Trophoblast cell (in vitro differentiated cells and primary cell): Measurements from ENCODE around the gene LZTFL1.

Source experiments
- DNase-seq, 2 donors: peaks; one replicate each; pipeline ENCODE4 v3.0.0-alpha.2; 2016
- H2AFZ ChIP-seq: 2 replicates; pipeline ENCODE4 v1.6.1; 2013; ENCODE audit warnings: low read length, moderate library complexity, mild to moderate bottlenecking; ENCODE audit not compliant: insufficient read depth, poor library complexity
- H2AK5ac ChIP-seq: 2 replicates; pipeline ENCODE4 v1.6.1; 2013; ENCODE audit warnings: mild to moderate bottlenecking, low read length
- H2BK120ac ChIP-seq: 2 replicates; pipeline ENCODE4 v1.6.1; 2013; ENCODE audit warnings: low read length, mild to moderate bottlenecking, moderate library complexity; ENCODE audit not compliant: insufficient read depth, poor library complexity
- H2BK12ac ChIP-seq: 2 replicates; pipeline ENCODE4 v1.6.1; 2013; ENCODE audit warnings: mild to moderate bottlenecking, low read length, moderate library complexity
- H2BK5ac ChIP-seq: 2 replicates; pipeline ENCODE4 v1.6.1; 2013; ENCODE audit warnings: low read length, low read depth, moderate library complexity, mild to moderate bottlenecking; ENCODE audit not compliant: poor library complexity
- H3K14ac ChIP-seq: 2 replicates; pipeline ENCODE4 v1.6.1; 2013; ENCODE audit warnings: mild to moderate bottlenecking, low read length
- H3K18ac ChIP-seq: 2 replicates; pipeline ENCODE4 v1.6.1; 2013; ENCODE audit warnings: mild to moderate bottlenecking, low read length
- H3K23ac ChIP-seq: 2 replicates; pipeline ENCODE4 v1.6.1; 2013; ENCODE audit warnings: low read length
- H3K27ac ChIP-seq: 2 replicates; pipeline ENCODE4 v1.5.1; 2013; ENCODE audit warnings: low read depth, mild to moderate bottlenecking, inconsistent platforms, low read length, moderate library complexity
- H3K27me3 ChIP-seq: 2 replicates; pipeline ENCODE4 v1.6.1; 2013; ENCODE audit warnings: inconsistent platforms, mild to moderate bottlenecking, low read length, moderate library complexity; ENCODE audit not compliant: insufficient read depth
- H3K36me3 ChIP-seq, 2 experiments: 1 replicate in 1 of 2; 2 replicates in 1 of 2; pipeline ENCODE4 v1.6.1; 2013; ENCODE audit warnings: low read length in 2 of 2, mild to moderate bottlenecking in 2 of 2, moderate library complexity in 1 of 2; ENCODE audit not compliant: insufficient read depth in 2 of 2, control insufficient read depth in 1 of 2
- H3K4ac ChIP-seq: 2 replicates; pipeline ENCODE4 v1.6.1; 2013; ENCODE audit warnings: low read depth, mild to moderate bottlenecking, low read length, moderate library complexity
- H3K4me1 ChIP-seq, 2 experiments: 1 replicate in 1 of 2; 2 replicates in 1 of 2; pipeline ENCODE4 v1.6.1; 2013; ENCODE audit warnings: low read length in 2 of 2, mild to moderate bottlenecking in 2 of 2, moderate library complexity in 1 of 2; ENCODE audit not compliant: insufficient read depth in 2 of 2, control insufficient read depth in 1 of 2
- H3K4me2 ChIP-seq: 2 replicates; pipeline ENCODE4 v1.6.1; 2013; ENCODE audit warnings: inconsistent platforms, mild to moderate bottlenecking, low read length, moderate library complexity
- H3K4me3 ChIP-seq: 2 replicates; pipeline ENCODE4 v1.5.1; 2013; ENCODE audit warnings: mild to moderate bottlenecking, low read depth, low read length, inconsistent platforms
- H3K79me1 ChIP-seq: one replicate; pipeline ENCODE4 v1.6.1; 2013; ENCODE audit warnings: low read length
- H3K79me2 ChIP-seq: 2 replicates; pipeline ENCODE4 v1.6.1; 2013; ENCODE audit warnings: low read length, mild to moderate bottlenecking; ENCODE audit not compliant: control insufficient read depth, insufficient read depth, poor library complexity
- H3K9ac ChIP-seq: 2 replicates; pipeline ENCODE4 v1.6.1; 2013; ENCODE audit warnings: mild to moderate bottlenecking, low read length
- H3K9me3 ChIP-seq: 2 replicates; pipeline ENCODE4 v1.6.1; 2013; ENCODE audit warnings: low read depth, mild to moderate bottlenecking, control low read depth, inconsistent platforms, low read length; ENCODE audit not compliant: insufficient read depth
- H4K12ac ChIP-seq: 2 replicates; pipeline ENCODE4 v1.6.1; 2013; ENCODE audit warnings: low read depth, mild to moderate bottlenecking, low read length, moderate library complexity
- H4K8ac ChIP-seq: 2 replicates; pipeline ENCODE4 v1.6.1; 2013; ENCODE audit warnings: low read depth, mild to moderate bottlenecking, low read length, moderate library complexity
- H4K91ac ChIP-seq: one replicate; pipeline ENCODE4 v1.6.1; 2013; ENCODE audit warnings: low read depth, mild to moderate bottlenecking, low read length, moderate library complexity
- WGBS: extraction: QIAGEN DNeasy Blood & Tissue Kit; methylation state at CpG from one replicate; pipeline ENCODE4 v1.1.7; 2013; ENCODE audit warnings: missing lambda C conversion rate; ENCODE audit not compliant: insufficient read length, insufficient coverage; ENCODE audit errors: extremely low coverage; 5-methylcytosine and 5-hydroxymethylcytosine counted together

The LZTFL1 gene

GRCh38 chr3:45844616-45845015 is 2.7 kb upstream of the LZTFL1 start:
- Histone ChIP-seq H3K4ac (no peak overlapping the region), H3K27me3 (no peaks in the 10 kb centered on the region), H4K91ac (no peak overlapping the region), H3K4me2 (no peak overlapping the region), H3K9ac (no peak overlapping the region), H3K79me2 (no peaks in the 10 kb centered on the region), H2BK12ac (no peak overlapping the region), H3K4me1 (peaks cover 0 to 2% of the 10 kb centered on the region in 2 experiments), H4K8ac (no peak overlapping the region), H2BK5ac (no peak overlapping the region), H3K4me3 (no peak overlapping the region), H2BK120ac (no peak overlapping the region), H3K18ac (no peak overlapping the region), H3K9me3 (no peaks in the 10 kb centered on the region), H3K36me3 (no peaks in the 10 kb centered on the region), H2AK5ac (no peak overlapping the region), H3K23ac (no peak overlapping the region), H4K12ac (no peak overlapping the region), H3K14ac (no peak overlapping the region), H2AFZ (no peak overlapping the region), H3K27ac (no peak overlapping the region), H3K79me1 (no peaks in the 10 kb centered on the region)
- no peak for DNase-seq
- no CpG with 5 or more reads among the region's 1 CpG for WGBS

GRCh38 chr3:45842851-45843625 is 1.1 kb upstream of the LZTFL1 start:
- peak; percentile 69 to 83 for DNase-seq
- Histone ChIP-seq H3K4ac (no peak overlapping the region), H3K4me3 (no peak overlapping the region), H3K23ac (no peak overlapping the region), H3K79me2 (no peaks in the 10 kb centered on the region), H4K91ac (no peak overlapping the region), H3K14ac (no peak overlapping the region), H2BK12ac (no peak overlapping the region), H3K27me3 (no peaks in the 10 kb centered on the region), H3K4me1 (peaks cover 0 to 2% of the 10 kb centered on the region in 2 experiments), H2AFZ (no peak overlapping the region), H2BK120ac (no peak overlapping the region), H3K36me3 (no peaks in the 10 kb centered on the region), H3K9me3 (no peaks in the 10 kb centered on the region), H4K8ac (no peak overlapping the region), H3K79me1 (no peaks in the 10 kb centered on the region), H3K9ac (no peak overlapping the region), H3K27ac (no peak overlapping the region), H4K12ac (no peak overlapping the region), H2BK5ac (no peak overlapping the region), H2AK5ac (no peak overlapping the region), H3K4me2 (no peak overlapping the region), H3K18ac (no peak overlapping the region)
- WGBS: no CpG with 5 or more reads among the region's 9 CpGs

- Histone ChIP-seq H3K4me2 (peak overlapping the region; percentile 95), H3K27me3 (no peaks in the 10 kb centered on the region), H3K9ac (peak overlapping the region; percentile 66), H3K18ac (no peak overlapping the region), H3K4me1 (peaks cover 0 to 2% of the 10 kb centered on the region in 2 experiments), H2BK5ac (no peak overlapping the region), H3K36me3 (no peaks in the 10 kb centered on the region), H2AK5ac (no peak overlapping the region), H3K23ac (no peak overlapping the region), H3K9me3 (no peaks in the 10 kb centered on the region), H2BK12ac (no peak overlapping the region), H3K79me2 (no peaks in the 10 kb centered on the region), H2BK120ac (no peak overlapping the region), H3K4me3 (peak overlapping the region; percentile 89), H4K12ac (peak overlapping the region; percentile 19), H4K91ac (no peak overlapping the region), H4K8ac (peak overlapping the region; percentile 81), H3K4ac (no peak overlapping the region), H3K27ac (no peak overlapping the region), H3K14ac (no peak overlapping the region), H3K79me1 (no peaks in the 10 kb centered on the region), H2AFZ (peak overlapping the region; percentile 92)
- peak; percentile 2 to 48 for DNase-seq
- no CpG with 5 or more reads among the region's 15 CpGs for WGBS
Measured at GRCh38 chr3:45841420-45841756, 531 bp downstream of the LZTFL1 start.

- WGBS: no CpG with 5 or more reads among the region's 1 CpG
- H4K12ac ChIP-seq: no peak overlapping the region
- H2BK5ac ChIP-seq: no peak overlapping the region
- no peak overlapping the region for H3K4ac ChIP-seq
- no peaks in the 10 kb centered on the region for H3K27me3 ChIP-seq
- H3K79me1 ChIP-seq: no peaks in the 10 kb centered on the region
- H3K23ac ChIP-seq: no peak overlapping the region
- H3K18ac ChIP-seq: no peak overlapping the region
- H3K9ac ChIP-seq: no peak overlapping the region
- no peaks in the 10 kb centered on the region for H3K9me3 ChIP-seq
- H3K4me1 ChIP-seq: peaks cover 0 to 2% of the 10 kb centered on the region in 2 experiments
- H3K79me2 ChIP-seq: no peaks in the 10 kb centered on the region
- H3K14ac ChIP-seq: no peak overlapping the region
- H3K4me2 ChIP-seq: no peak overlapping the region
- DNase-seq: no peak
- no peak overlapping the region for H2AFZ ChIP-seq
- no peaks in the 10 kb centered on the region for H3K36me3 ChIP-seq
- H2BK120ac ChIP-seq: no peak overlapping the region
- H2AK5ac ChIP-seq: no peak overlapping the region
- H4K91ac ChIP-seq: no peak overlapping the region
- H4K8ac ChIP-seq: no peak overlapping the region
- H3K27ac ChIP-seq: no peak overlapping the region
- no peak overlapping the region for H2BK12ac ChIP-seq
- H3K4me3 ChIP-seq: no peak overlapping the region
Measured at GRCh38 chr3:45838466-45838865, 3.5 kb downstream of the LZTFL1 start.
